Transverse colon (tissue), 3 donors: ENCODE results near the gene DDX19B.

ENCODE experiments used
- EP300 ChIP-seq: sonication (generic); formaldehyde crosslinking; IDR thresholded peaks from one replicate; pipeline ENCODE4 v1.6.1; 2017; ENCODE audit warnings: antibody characterized with exemption, low read depth
- TF ChIP-seq, protein P1 (sequence below), 5 experiments: fragments of 200-600 bp in 3 of 5; fragments of 450-650 bp in 2 of 5; sonication (generic) in 3 of 5; IDR thresholded peaks; 1 replicate in 2 of 5; 2 replicates in 3 of 5; pipeline ENCODE4 v1.5.1; 2016 to 2017; ENCODE audit warnings: antibody characterized with exemption in 5 of 5, inconsistent platforms in 3 of 5, mild to moderate bottlenecking in 2 of 5, moderate library complexity in 1 of 5

DNA sequence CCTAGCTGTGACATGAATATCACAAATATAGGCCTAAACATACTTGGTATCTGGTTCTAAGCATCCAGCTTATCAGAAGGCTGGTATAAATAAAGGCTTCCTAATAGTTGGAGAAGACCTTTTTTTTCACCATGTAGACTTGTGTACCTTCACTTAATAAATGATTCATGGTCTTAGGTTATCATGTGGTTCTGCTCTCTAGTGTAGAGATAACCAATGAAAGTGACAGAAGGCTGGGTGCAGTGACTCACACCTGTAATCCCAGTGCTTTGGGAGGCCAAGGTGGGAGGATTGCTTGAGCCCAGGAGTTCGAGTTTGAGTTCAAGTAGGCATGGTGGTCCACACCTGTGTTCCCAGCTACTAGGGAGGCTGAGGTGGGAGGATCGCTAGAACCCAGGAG, 50.8 kb downstream of the DDX19B start:
- no peak for TF ChIP-seq EP300
- TF ChIP-seq, protein P1, sequence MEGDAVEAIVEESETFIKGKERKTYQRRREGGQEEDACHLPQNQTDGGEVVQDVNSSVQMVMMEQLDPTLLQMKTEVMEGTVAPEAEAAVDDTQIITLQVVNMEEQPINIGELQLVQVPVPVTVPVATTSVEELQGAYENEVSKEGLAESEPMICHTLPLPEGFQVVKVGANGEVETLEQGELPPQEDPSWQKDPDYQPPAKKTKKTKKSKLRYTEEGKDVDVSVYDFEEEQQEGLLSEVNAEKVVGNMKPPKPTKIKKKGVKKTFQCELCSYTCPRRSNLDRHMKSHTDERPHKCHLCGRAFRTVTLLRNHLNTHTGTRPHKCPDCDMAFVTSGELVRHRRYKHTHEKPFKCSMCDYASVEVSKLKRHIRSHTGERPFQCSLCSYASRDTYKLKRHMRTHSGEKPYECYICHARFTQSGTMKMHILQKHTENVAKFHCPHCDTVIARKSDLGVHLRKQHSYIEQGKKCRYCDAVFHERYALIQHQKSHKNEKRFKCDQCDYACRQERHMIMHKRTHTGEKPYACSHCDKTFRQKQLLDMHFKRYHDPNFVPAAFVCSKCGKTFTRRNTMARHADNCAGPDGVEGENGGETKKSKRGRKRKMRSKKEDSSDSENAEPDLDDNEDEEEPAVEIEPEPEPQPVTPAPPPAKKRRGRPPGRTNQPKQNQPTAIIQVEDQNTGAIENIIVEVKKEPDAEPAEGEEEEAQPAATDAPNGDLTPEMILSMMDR (IDR thresholded peaks at IDR 0.05), result no peak
